Activated CD8-positive, alpha-beta memory T cell treated with anti-CD3 and anti-CD28 coated beads, Interleukin-2, amount 50 U/mL, for 1 hour (primary cell): ENCODE data around the gene KCTD3.

Source experiments
- DNase-seq: peaks from one replicate; pipeline ENCODE4 v3.0.0-alpha.2; 2020; ENCODE audit errors: extremely low read depth

Gene KCTD3

GRCh38 chr1:215652371-215652770, 85.3 kb downstream of the KCTD3 start:
- DNase-seq: no peak

GRCh38 chr1:215657047-215657446, 89.9 kb downstream of the KCTD3 start:
- no peak for DNase-seq

DNA sequence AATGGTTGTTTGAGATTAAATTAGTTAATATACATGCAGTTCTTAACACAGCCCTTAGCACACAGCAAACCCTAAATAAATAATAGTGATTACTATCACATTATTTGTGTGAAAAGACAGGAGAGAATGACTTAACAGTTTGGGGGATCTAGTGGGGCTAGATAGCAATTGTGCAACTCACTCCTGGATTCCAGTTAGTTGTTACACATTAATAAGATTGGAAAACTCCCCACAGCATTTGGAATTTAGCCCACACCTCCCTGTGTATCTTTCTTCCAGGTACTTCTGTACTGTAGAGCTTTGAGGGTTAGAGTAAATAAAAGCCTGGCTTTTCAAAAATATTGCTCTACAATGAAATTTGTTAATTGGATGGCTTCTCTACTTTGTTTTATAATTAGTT, 93.2 kb downstream of the KCTD3 start:
- no peak for DNase-seq

DNA sequence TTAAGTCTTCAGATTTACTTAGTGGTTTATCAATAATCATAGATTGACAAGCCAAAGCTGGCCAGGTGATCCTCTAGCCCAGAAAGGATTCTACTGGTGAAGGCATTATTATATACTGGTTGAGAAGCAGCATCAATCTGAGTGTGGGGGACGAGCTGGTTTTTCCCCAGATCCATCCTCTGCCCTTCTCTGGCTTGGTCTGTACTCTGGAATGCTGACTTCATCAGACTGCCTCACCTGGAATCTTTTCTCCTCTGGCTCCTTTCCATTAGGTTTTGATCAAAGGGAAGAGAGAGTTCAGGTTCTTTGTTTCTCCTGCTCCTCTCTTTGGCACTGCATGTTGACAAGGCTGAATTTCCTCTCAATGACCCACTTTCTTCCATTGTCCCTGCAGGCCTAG, 93.9 kb downstream of the KCTD3 start:
- DNase-seq: no peak

GRCh38 chr1:215665215-215665614, 98.1 kb downstream of the KCTD3 start:
- DNase-seq: no peak

GRCh38 chr1:215667761-215668160, 100.7 kb downstream of the KCTD3 start:
- DNase-seq: no peak

GRCh38 chr1:215669806-215670491, 102.8 kb downstream of the KCTD3 start:
- no peak for DNase-seq
